GM21390 (cell line): ENCODE results near the gene RAF1.
"Not testable (repeated sequence)": the region's sequence is repeated elsewhere in the genome, so short reads cannot be mapped to it uniquely, and the experiment has no call there.

Source experiments
- ATAC-seq: cut with Tn5 transposase; IDR thresholded peaks from one replicate; pipeline ENCODE4 v1.9.1; 2021; ENCODE audit not compliant: unreplicated experiment

RAF1 gene

GRCh38 chr3:12562451-12562850 lies 101.5 kb downstream of the RAF1 start:
- no peak for ATAC-seq

- no peak for ATAC-seq
Measured at GRCh38 chr3:12561397-12561796, 102.5 kb downstream of the RAF1 start.

GRCh38 chr3:12560505-12561190 lies 103.3 kb downstream of the RAF1 start:
- peak; percentile 48 for ATAC-seq

- ATAC-seq: no peak
Measured at GRCh38 chr3:12559520-12559919, 104.4 kb downstream of the RAF1 start.

- ATAC-seq: no peak
Measured at GRCh38 chr3:12558706-12559105, 105.2 kb downstream of the RAF1 start.

- ATAC-seq: no peak
Measured at GRCh38 chr3:12557473-12558100, 106.3 kb downstream of the RAF1 start.

- peak; percentile 77 for ATAC-seq
Measured at GRCh38 chr3:12556690-12557472, 107.0 kb downstream of the RAF1 start, which contains the start of gene MKRN2. MKRN2 (plus strand) TSS chr3:12557087; CDS start chr3:12557151, 64 bp downstream.

- no peak for ATAC-seq
Measured at GRCh38 chr3:12556314-12556689, 107.6 kb downstream of the RAF1 start.

- no peak for ATAC-seq
Measured at GRCh38 chr3:12553921-12554391, 110.0 kb downstream of the RAF1 start.

GRCh38 chr3:12549971-12550760 lies 113.8 kb downstream of the RAF1 start:
- no peak for ATAC-seq

- ATAC-seq: no peak
Measured at GRCh38 chr3:12545473-12545791, 118.5 kb downstream of the RAF1 start, which contains the start of gene MKRN2OS. MKRN2OS (minus strand) TSS chr3:12545499; CDS start chr3:12545464, 35 bp downstream.

GRCh38 chr3:12544652-12545472 lies 119.1 kb downstream of the RAF1 start:
- ATAC-seq: no peak

- not testable (repeated sequence) for ATAC-seq
Measured at GRCh38 chr3:12543497-12543896, 120.4 kb downstream of the RAF1 start.

- ATAC-seq: no peak
Measured at GRCh38 chr3:12541625-12542024, 122.3 kb downstream of the RAF1 start.

- no peak for ATAC-seq
Measured at GRCh38 chr3:12536423-12536822, 127.5 kb downstream of the RAF1 start.
